ENCODE data around the gene JAK1.

The JAK1 gene

GRCh38 chr1:64995316-64995715 is 29.0 kb upstream of the JAK1 start:
- Histone ChIP-seq H3K27ac (ENCODE audit: low read depth, low read length) (no peak overlapping the region), H3K9me3 (ENCODE audit: insufficient read depth, low read depth, low read length) (no peaks in the 10 kb centered on the region), H4K8ac (ENCODE audit: low read depth, low read length) (no peak overlapping the region), H3K4me1 (ENCODE audit: control insufficient read depth in 1 of 2, insufficient read depth in 2 of 2, low read length in 2 of 2) (no peaks in the 10 kb centered on the region), H3K23ac (ENCODE audit: low read length) (no peak overlapping the region), H3K79me1 (ENCODE audit: low read length) (no peaks in the 10 kb centered on the region), H2BK12ac (ENCODE audit: low read length) (no peak overlapping the region), H2BK120ac (ENCODE audit: insufficient read depth, low read length, poor library complexity) (no peak overlapping the region), H2BK5ac (ENCODE audit: low read depth, low read length, poor library complexity) (no peak overlapping the region), H4K12ac (ENCODE audit: low read depth, low read length) (no peak overlapping the region), H3K4me3 (ENCODE audit: low read depth, low read length) (no peak overlapping the region), H2AFZ (ENCODE audit: insufficient read depth, low read length, poor library complexity) (no peak overlapping the region), H3K79me2 (ENCODE audit: control insufficient read depth, insufficient read depth, low read length, poor library complexity) (no peaks in the 10 kb centered on the region), H3K9ac (ENCODE audit: low read length) (no peak overlapping the region), H3K4me2 (ENCODE audit: low read length) (no peak overlapping the region), H3K4ac (ENCODE audit: low read depth, low read length) (no peak overlapping the region), H3K36me3 (ENCODE audit: control insufficient read depth in 1 of 2, insufficient read depth in 2 of 2, low read length in 2 of 2) (no peaks in the 10 kb centered on the region), H3K27me3 (ENCODE audit: insufficient read depth, low read length) (no peaks in the 10 kb centered on the region), H3K18ac (ENCODE audit: low read length) (no peak overlapping the region), H4K91ac (ENCODE audit: low read depth, low read length) (no peak overlapping the region), H2AK5ac (ENCODE audit: low read length) (no peak overlapping the region), H3K14ac (ENCODE audit: low read length) (no peak overlapping the region)
- no CpG with 5 or more reads among the region's 5 CpGs for WGBS (ENCODE audit: extremely low coverage, insufficient coverage, insufficient read length)
- no peak for DNase-seq

- no peak overlapping the region for H3K14ac ChIP-seq (ENCODE audit: low read length)
- peaks cover 1 to 14% of the 10 kb centered on the region in 2 experiments for H3K4me1 ChIP-seq (ENCODE audit: control insufficient read depth in 1 of 2, insufficient read depth in 2 of 2, low read length in 2 of 2)
- no peaks in the 10 kb centered on the region for H3K9me3 ChIP-seq (ENCODE audit: insufficient read depth, low read depth, low read length)
- no peak overlapping the region for H3K23ac ChIP-seq (ENCODE audit: low read length)
- H4K12ac ChIP-seq (ENCODE audit: low read depth, low read length), result no peak overlapping the region
- no peak overlapping the region for H3K4me2 ChIP-seq (ENCODE audit: low read length)
- H3K4me3 ChIP-seq (ENCODE audit: low read depth, low read length), result no peak overlapping the region
- DNase-seq, result peak; percentile 23 to 65
- H3K79me2 ChIP-seq (ENCODE audit: control insufficient read depth, insufficient read depth, low read length, poor library complexity), result no peaks in the 10 kb centered on the region
- no peak overlapping the region for H3K27ac ChIP-seq (ENCODE audit: low read depth, low read length)
- no peaks in the 10 kb centered on the region for H3K27me3 ChIP-seq (ENCODE audit: insufficient read depth, low read length)
- no peak overlapping the region for H3K4ac ChIP-seq (ENCODE audit: low read depth, low read length)
- no peak overlapping the region for H2BK5ac ChIP-seq (ENCODE audit: low read depth, low read length, poor library complexity)
- no peak overlapping the region for H4K8ac ChIP-seq (ENCODE audit: low read depth, low read length)
- WGBS (ENCODE audit: extremely low coverage, insufficient coverage, insufficient read length), result no CpG with 5 or more reads among the region's 3 CpGs
- no peak overlapping the region for H3K18ac ChIP-seq (ENCODE audit: low read length)
- H3K79me1 ChIP-seq (ENCODE audit: low read length), result peaks cover 11% of the 10 kb centered on the region
- H2AFZ ChIP-seq (ENCODE audit: insufficient read depth, low read length, poor library complexity), result no peak overlapping the region
- H2AK5ac ChIP-seq (ENCODE audit: low read length), result no peak overlapping the region
- no peak overlapping the region for H4K91ac ChIP-seq (ENCODE audit: low read depth, low read length)
- H2BK12ac ChIP-seq (ENCODE audit: low read length), result no peak overlapping the region
- H3K9ac ChIP-seq (ENCODE audit: low read length), result no peak overlapping the region
- H2BK120ac ChIP-seq (ENCODE audit: insufficient read depth, low read length, poor library complexity), result no peak overlapping the region
- H3K36me3 ChIP-seq (ENCODE audit: control insufficient read depth in 1 of 2, insufficient read depth in 2 of 2, low read length in 2 of 2), result no peaks in the 10 kb centered on the region
These were observed 20.8 kb upstream of the JAK1 start for GRCh38 chr1:64986903-64987871.

GRCh38 chr1:64984737-64985136 is 18.4 kb upstream of the JAK1 start:
- no peak overlapping the region for H3K27ac ChIP-seq (ENCODE audit: low read depth, low read length)
- no peak overlapping the region for H2BK12ac ChIP-seq (ENCODE audit: low read length)
- no peak overlapping the region for H4K8ac ChIP-seq (ENCODE audit: low read depth, low read length)
- no peak for DNase-seq
- H2BK5ac ChIP-seq (ENCODE audit: low read depth, low read length, poor library complexity), result no peak overlapping the region
- no peak overlapping the region for H3K23ac ChIP-seq (ENCODE audit: low read length)
- H3K9ac ChIP-seq (ENCODE audit: low read length), result no peak overlapping the region
- H3K18ac ChIP-seq (ENCODE audit: low read length), result no peak overlapping the region
- H3K27me3 ChIP-seq (ENCODE audit: insufficient read depth, low read length), result no peaks in the 10 kb centered on the region
- H3K4me1 ChIP-seq (ENCODE audit: control insufficient read depth in 1 of 2, insufficient read depth in 2 of 2, low read length in 2 of 2), result peaks cover 4 to 17% of the 10 kb centered on the region in 2 experiments
- H3K9me3 ChIP-seq (ENCODE audit: insufficient read depth, low read depth, low read length), result no peaks in the 10 kb centered on the region
- H3K79me1 ChIP-seq (ENCODE audit: low read length), result peaks cover 9% of the 10 kb centered on the region
- no peak overlapping the region for H3K4me2 ChIP-seq (ENCODE audit: low read length)
- peak overlapping the region; percentile 64 for H2BK120ac ChIP-seq (ENCODE audit: insufficient read depth, low read length, poor library complexity)
- H3K4ac ChIP-seq (ENCODE audit: low read depth, low read length), result no peak overlapping the region
- H3K79me2 ChIP-seq (ENCODE audit: control insufficient read depth, insufficient read depth, low read length, poor library complexity), result no peaks in the 10 kb centered on the region
- peak overlapping the region; percentile 69 for H3K14ac ChIP-seq (ENCODE audit: low read length)
- no CpG with 5 or more reads among the region's 3 CpGs for WGBS (ENCODE audit: extremely low coverage, insufficient coverage, insufficient read length)
- no peaks in the 10 kb centered on the region for H3K36me3 ChIP-seq (ENCODE audit: control insufficient read depth in 1 of 2, insufficient read depth in 2 of 2, low read length in 2 of 2)
- peak overlapping the region; percentile 63 for H4K91ac ChIP-seq (ENCODE audit: low read depth, low read length)
- no peak overlapping the region for H2AFZ ChIP-seq (ENCODE audit: insufficient read depth, low read length, poor library complexity)
- no peak overlapping the region for H4K12ac ChIP-seq (ENCODE audit: low read depth, low read length)
- H2AK5ac ChIP-seq (ENCODE audit: low read length), result peak overlapping the region; percentile 92
- no peak overlapping the region for H3K4me3 ChIP-seq (ENCODE audit: low read depth, low read length)

GRCh38 chr1:64984106-64984505 is 17.8 kb upstream of the JAK1 start:
- H3K23ac ChIP-seq (ENCODE audit: low read length), result no peak overlapping the region
- peaks cover 4 to 14% of the 10 kb centered on the region in 2 experiments for H3K4me1 ChIP-seq (ENCODE audit: control insufficient read depth in 1 of 2, insufficient read depth in 2 of 2, low read length in 2 of 2)
- peak overlapping the region; percentile 24 for H2BK12ac ChIP-seq (ENCODE audit: low read length)
- H2BK120ac ChIP-seq (ENCODE audit: insufficient read depth, low read length, poor library complexity), result peak overlapping the region; percentile 64
- H2BK5ac ChIP-seq (ENCODE audit: low read depth, low read length, poor library complexity), result peak overlapping the region; percentile 68
- peaks cover 9% of the 10 kb centered on the region for H3K79me1 ChIP-seq (ENCODE audit: low read length)
- peak overlapping the region; percentile 63 for H4K91ac ChIP-seq (ENCODE audit: low read depth, low read length)
- H4K12ac ChIP-seq (ENCODE audit: low read depth, low read length), result no peak overlapping the region
- H2AFZ ChIP-seq (ENCODE audit: insufficient read depth, low read length, poor library complexity), result no peak overlapping the region
- no peaks in the 10 kb centered on the region for H3K9me3 ChIP-seq (ENCODE audit: insufficient read depth, low read depth, low read length)
- no peaks in the 10 kb centered on the region for H3K36me3 ChIP-seq (ENCODE audit: control insufficient read depth in 1 of 2, insufficient read depth in 2 of 2, low read length in 2 of 2)
- H3K4me2 ChIP-seq (ENCODE audit: low read length), result no peak overlapping the region
- DNase-seq, result no peak
- H3K14ac ChIP-seq (ENCODE audit: low read length), result no peak overlapping the region
- no CpG with 5 or more reads among the region's 3 CpGs for WGBS (ENCODE audit: extremely low coverage, insufficient coverage, insufficient read length)
- no peak overlapping the region for H2AK5ac ChIP-seq (ENCODE audit: low read length)
- no peak overlapping the region for H3K4ac ChIP-seq (ENCODE audit: low read depth, low read length)
- no peak overlapping the region for H3K27ac ChIP-seq (ENCODE audit: low read depth, low read length)
- H4K8ac ChIP-seq (ENCODE audit: low read depth, low read length), result no peak overlapping the region
- no peak overlapping the region for H3K18ac ChIP-seq (ENCODE audit: low read length)
- H3K27me3 ChIP-seq (ENCODE audit: insufficient read depth, low read length), result no peaks in the 10 kb centered on the region
- H3K79me2 ChIP-seq (ENCODE audit: control insufficient read depth, insufficient read depth, low read length, poor library complexity), result no peaks in the 10 kb centered on the region
- no peak overlapping the region for H3K9ac ChIP-seq (ENCODE audit: low read length)
- no peak overlapping the region for H3K4me3 ChIP-seq (ENCODE audit: low read depth, low read length)

Data from trophoblast cell (in vitro differentiated cells and primary cell).